Activated CD8-positive, alpha-beta memory T cell treated with anti-CD3 and anti-CD28 coated beads, Interleukin-2, amount 50 U/mL, for 48 hours (primary cell): ENCODE measurements around the gene ADAMTSL3.

Experiments used
- DNase-seq: peaks from one replicate; pipeline ENCODE4 v3.0.0-alpha.2; 2020

The ADAMTSL3 gene

GRCh38 chr15:83887404-83887803, 233.5 kb downstream of the ADAMTSL3 start:
- no peak for DNase-seq

- DNase-seq = no peak
Measured at GRCh38 chr15:83887961-83888360, 234.0 kb downstream of the ADAMTSL3 start.

DNA sequence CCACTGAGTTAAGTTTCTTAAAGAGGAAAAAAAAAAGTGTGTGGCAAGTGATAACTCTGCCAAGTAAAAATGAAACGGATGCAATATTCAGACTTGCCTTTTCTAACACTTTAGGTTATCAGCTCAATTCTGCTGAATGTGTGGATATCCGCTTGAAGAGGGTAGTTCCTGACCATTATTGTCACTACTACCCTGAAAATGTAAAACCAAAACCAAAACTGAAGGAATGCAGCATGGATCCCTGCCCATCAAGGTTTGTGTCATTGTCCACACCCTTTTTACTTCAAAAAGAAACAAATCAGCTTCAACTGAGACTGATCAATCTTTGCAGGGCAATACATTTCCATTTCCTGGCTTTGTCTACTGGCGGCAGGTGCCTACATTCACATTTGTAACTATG, 236.1 kb downstream of the ADAMTSL3 start:
- no peak for DNase-seq

GRCh38 chr15:83890587-83890986, 236.7 kb downstream of the ADAMTSL3 start:
- no peak for DNase-seq

DNA sequence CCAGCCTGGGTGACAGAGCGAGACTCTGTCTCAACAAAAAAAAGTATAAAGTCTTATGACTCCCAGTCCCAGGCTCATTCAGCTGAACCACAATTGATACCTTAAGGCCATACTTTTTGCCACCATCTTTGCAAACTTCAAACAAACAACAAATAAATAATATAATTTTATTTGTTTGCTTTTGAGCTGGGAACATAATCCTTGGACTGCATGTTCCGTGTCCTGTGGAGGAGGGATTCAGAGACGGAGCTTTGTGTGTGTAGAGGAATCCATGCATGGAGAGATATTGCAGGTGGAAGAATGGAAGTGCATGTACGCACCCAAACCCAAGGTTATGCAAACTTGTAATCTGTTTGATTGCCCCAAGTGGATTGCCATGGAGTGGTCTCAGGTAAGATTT, 238.6 kb downstream of the ADAMTSL3 start:
- no peak for DNase-seq

GRCh38 chr15:83893308-83893707, 239.4 kb downstream of the ADAMTSL3 start:
- DNase-seq = no peak

GRCh38 chr15:83897037-83897436, 243.1 kb downstream of the ADAMTSL3 start:
- no peak for DNase-seq

- no peak for DNase-seq
Measured at GRCh38 chr15:83898361-83898760, 244.4 kb downstream of the ADAMTSL3 start.

- DNase-seq = no peak
Measured at GRCh38 chr15:83899670-83900069, 245.7 kb downstream of the ADAMTSL3 start.

GRCh38 chr15:83904107-83905040, 250.5 kb downstream of the ADAMTSL3 start:
- no peak for DNase-seq

- DNase-seq = no peak
Measured at GRCh38 chr15:83905556-83906273, 251.8 kb downstream of the ADAMTSL3 start.

DNA sequence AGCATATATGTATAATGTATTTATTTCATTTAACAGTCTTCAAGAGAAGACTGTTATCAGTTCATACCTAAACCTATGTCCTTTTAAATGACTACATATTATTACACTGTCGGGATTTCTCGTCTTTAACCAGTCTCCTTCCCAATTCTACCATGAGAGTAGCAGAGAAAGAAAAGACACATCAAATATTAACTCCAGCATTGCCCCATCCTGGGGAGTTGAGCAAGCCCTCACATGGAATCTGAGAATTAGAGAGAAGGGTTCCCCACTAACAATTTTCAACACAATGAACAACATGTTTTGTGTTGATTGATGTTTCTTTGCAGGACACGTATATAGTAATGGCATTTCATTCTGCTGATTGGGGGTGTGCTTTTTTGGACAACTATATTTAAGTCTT, 257.4 kb downstream of the ADAMTSL3 start:
- no peak for DNase-seq

DNA sequence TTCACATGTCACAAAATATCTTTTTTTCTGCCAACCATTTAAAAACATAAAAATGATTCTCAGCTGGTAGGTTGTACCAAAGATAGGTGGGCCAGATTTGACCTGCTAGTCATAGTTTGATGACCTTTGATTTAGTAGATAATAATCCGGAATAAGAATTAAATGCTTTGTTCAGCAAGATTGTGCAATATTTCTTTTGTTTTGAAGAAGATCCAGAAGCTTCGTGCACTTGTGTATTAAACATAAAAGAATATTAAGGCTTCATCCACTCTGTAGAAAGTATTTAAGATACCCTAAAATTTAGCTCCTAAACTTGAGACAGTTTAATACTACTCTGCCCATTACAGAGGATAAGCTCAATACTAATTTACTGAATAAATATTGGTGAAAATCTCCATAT, 258.4 kb downstream of the ADAMTSL3 start:
- no peak for DNase-seq

- no peak for DNase-seq
Measured at GRCh38 chr15:83913034-83913632, 259.2 kb downstream of the ADAMTSL3 start.

- DNase-seq = no peak
Measured at GRCh38 chr15:83914906-83915305, 261.0 kb downstream of the ADAMTSL3 start.

DNA sequence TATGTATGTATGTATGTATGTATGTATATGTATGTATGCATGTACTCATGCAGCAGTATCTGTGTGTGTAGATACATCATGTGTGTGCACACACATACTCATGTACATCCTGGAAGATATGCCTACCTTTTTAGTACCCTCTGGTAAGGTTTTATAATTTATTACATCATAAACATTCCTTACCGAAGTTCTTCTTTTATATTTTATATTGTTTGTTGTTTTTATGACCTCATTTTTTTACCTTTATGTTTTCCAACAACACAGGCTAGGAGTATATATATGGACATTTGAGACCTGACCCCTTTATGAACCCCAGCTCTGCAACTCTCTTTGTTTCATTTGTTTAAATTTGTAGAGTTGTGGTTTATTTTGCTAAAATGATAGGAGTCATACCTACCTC, 263.5 kb downstream of the ADAMTSL3 start:
- DNase-seq = no peak

- no peak for DNase-seq
Measured at GRCh38 chr15:83918011-83918410, 264.1 kb downstream of the ADAMTSL3 start.

DNA sequence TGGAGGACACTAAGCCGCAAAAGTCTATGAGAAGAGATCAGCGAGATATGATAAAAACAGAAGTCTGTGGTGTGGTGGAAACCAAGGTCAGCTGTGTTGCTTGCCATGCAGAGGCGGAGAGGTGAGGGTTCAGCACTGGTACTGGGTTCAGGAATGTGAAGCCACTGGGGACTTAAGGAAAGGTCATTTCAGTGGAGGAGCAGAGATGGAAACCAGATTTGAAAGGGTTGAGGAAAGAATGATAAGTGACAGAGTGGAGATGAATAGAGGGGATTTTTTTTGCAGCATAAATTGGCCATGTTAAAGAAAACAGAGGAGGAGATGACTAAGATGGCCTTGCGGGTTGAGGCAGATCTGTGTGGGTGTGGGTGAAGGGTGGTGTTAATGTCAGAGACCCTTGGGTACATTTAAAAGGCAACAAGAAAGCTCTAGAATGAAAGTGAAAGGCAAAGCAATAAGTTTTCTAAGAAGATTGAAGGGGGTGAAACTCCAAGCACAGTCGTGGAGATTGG, 265.5 kb downstream of the ADAMTSL3 start:
- no peak for DNase-seq

DNA sequence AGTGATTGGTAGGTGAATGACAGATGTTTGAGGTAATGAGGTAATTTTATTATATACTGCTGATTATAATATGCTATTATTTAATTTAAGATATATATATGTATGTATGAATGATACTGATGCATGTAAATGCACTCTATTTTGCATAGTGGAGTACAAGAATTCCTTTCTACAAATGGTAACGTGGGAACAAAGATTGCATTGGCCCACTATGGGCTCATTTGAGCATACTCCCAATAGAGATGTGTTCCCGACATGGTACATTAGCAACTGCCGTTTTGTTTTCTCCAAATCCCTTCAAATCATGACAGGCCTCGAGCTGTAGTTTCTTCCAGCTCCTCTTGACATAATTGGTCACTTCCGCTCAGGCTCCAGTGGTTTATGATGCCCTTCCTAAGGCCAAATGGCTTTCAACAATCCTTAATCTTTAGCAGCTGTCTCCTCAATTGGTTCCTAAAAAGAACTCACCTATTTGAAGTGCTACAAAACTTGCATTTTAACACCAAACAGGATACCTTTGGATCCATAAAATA, 266.1 kb downstream of the ADAMTSL3 start:
- DNase-seq = no peak

DNA sequence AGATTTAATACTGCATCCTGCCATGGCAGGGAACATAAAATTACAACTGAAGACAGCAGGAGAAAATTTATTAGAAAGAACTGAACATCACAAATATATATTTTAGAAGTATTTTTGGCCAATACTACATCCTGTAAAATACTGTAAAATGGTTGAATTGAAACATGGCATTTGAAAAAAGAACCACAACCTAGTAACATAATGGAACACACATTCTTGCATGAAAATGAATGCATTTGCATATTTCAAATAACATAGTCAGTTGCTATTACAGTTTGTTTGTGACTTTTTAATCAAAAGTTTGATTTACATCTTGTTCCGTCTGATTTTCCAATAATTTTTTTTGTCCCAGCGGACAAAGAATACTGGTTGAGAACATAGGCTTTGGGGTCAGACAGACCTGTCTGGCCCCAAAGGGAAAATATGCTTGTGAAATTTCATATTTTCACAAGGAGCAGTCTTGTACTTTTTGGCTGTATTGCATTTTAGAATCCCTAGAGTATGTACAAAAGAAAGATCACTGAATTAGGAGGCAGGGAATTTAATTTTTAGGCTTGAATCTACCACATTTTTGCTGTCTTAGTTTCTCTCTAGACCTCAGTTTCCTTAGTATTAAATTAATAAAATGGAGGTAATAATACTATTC, 268.8 kb downstream of the ADAMTSL3 start:
- no peak for DNase-seq

GRCh38 chr15:83926116-83926515, 272.2 kb downstream of the ADAMTSL3 start:
- no peak for DNase-seq

GRCh38 chr15:83927704-83928391, 273.9 kb downstream of the ADAMTSL3 start:
- no peak for DNase-seq
